ENCODE data around the gene DCLRE1A. TPM values are rescaled to one million over a fixed set of nuclear protein-coding genes. Genes with fewer than 3 reads are reported as not detected.

The DCLRE1A gene
- polyA plus RNA-seq = 1 to 10 TPM; 4.3 to 7.1 (median 4.4) TPM

DNA sequence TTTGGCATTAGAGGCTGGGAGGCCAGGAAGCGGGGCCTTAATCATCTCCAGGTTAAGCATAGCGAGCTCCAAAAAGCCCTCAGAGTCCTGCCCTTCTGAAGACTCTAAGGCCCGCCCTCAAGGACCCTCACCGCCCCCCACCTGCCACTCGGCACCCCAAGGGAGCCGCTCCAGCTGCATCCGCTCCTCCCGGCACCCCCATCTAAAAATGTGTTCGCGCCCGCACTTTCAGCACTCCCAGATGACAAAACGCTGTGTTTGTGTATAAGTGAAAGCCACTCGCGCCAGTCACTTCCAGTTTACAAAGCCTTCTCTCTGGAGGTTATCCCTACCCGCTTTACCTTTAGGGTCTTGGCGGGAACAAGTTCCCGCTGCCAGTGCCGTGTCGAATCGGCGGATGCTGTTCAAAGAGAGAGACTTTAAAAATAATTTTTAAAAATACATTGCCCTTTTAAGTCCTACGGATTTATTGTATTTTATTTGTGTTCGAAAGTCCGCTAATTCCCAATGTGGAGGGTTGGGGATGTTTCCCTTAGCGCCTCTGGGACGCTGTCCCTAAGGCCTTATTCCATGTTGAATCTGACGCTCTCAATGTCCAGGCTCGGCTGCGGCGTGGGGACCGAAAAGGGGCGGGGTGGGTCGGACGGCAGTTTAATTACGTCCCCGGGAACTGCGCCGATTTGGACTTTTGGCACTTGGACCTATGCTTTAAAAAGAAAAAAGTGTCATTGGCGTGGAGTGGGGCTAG lies at the start of gene DCLRE1A, which contains the start of gene NHLRC2:
Gene DCLRE1A (minus strand): TSS at position 70 of the 748 bp plus-strand sequence. CDS start 900 bp downstream, outside the sequence.
Gene NHLRC2 (plus strand): TSS at position 649 of the 748 bp plus-strand sequence. CDS start 212 bp downstream, outside the sequence.
- Mint-ChIP-seq H3K27ac (peak within 1 kb of the TSS; percentile 92 to 99 (median 96)), H3K4me3 (peak within 1 kb of the TSS; percentile 97 to 100 (median 99)), H3K4me1 (peaks cover 45 to 71% of the 10 kb centered on the region in 2 donors), H3K27me3 (ENCODE audit: low read depth in 3 of 3) (peaks cover 5 to 17% (median 5%) of the 10 kb centered on the region in 3 donors), H3K36me3 (peaks cover 2 to 13% (median 4%) of the 10 kb centered on the region in 3 donors), H3K9me3 (no peaks in the 10 kb centered on the region)
- DNase-seq = peak; percentile 59 to 74 (median 69)

- Mint-ChIP-seq H3K4me3 (no peak overlapping the region), H3K4me1 (no peaks in the 10 kb centered on the region), H3K27ac (no peak overlapping the region), H3K9me3 (no peaks in the 10 kb centered on the region), H3K27me3 (ENCODE audit: low read depth in 3 of 3) (peaks cover 0 to 1% (median 0%) of the 10 kb centered on the region in 3 donors), H3K36me3 (peaks cover 37 to 49% (median 47%) of the 10 kb centered on the region in 3 donors)
- no peak for DNase-seq
These were observed 46.2 kb upstream of the DCLRE1A start for GRCh38 chr10:113899952-113900598.

DNA sequence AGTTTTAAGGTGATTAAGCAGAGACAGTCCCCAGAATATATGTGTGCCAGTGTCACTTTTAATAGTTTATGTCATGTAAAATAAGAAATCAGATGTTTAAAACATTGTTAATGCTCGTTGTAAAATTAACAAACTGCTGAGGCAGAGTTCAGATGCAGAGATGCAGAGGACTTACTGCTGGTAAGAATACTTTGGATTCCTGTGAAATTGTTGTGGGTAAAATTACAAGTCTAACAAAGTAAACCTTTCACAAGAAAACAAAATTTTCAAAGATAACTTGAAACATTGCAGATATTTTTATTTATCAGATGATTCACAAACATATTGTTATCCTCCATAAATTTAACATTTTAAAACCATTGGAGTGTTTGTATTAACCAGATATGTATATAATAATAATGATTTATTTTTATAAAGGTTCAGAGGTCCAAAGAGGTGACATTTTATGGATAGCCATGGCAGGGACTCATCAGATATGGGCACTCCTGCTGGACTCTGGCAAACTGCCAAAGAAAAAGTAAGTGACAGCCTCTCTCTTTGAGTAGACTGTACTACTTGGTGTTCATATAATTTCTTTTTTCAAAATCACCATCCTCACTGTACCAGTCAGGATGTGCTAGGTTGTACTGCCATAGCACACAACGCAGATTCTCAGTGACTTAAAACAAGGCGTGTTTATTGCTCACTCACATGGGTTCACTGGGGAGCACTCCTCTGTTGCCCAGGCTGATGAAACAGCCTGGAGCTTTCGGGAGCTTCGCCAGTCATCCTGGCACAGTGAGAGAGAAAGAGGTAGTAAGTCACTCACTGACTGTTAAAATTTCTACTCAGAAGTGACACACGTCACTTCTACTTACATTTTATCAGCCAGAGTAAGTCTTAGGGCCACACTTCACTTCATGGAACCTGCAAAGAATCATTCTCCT lies 44.1 kb upstream of the DCLRE1A start:
- Mint-ChIP-seq H3K4me1 (no peaks in the 10 kb centered on the region), H3K27ac (no peak overlapping the region), H3K9me3 (no peaks in the 10 kb centered on the region), H3K27me3 (ENCODE audit: low read depth in 3 of 3) (peaks cover 0 to 1% (median 0%) of the 10 kb centered on the region in 3 donors), H3K4me3 (no peak overlapping the region), H3K36me3 (peaks cover 21 to 36% (median 30%) of the 10 kb centered on the region in 3 donors)
- no peak for DNase-seq

DNA sequence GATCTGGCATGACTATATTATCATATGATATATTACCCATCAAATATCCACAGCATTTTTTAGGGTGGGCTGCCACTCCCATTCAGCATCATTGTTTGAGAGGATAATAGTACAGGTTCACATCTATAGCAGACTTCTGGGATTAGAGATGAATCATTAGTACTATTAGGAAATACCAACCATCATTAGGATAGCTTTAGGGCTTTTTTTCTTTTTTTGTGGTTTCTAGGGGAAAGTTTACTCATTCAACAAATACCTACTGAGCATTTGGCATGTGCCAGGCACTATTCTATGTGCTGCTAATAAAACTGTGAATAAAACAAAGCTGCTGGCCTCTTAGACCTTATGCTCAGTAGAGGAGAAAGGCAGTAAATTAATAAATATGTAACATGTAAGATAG lies 41.1 kb upstream of the DCLRE1A start:
- no peaks in the 10 kb centered on the region for H3K4me1 Mint-ChIP-seq
- peaks cover 0 to 1% (median 0%) of the 10 kb centered on the region in 3 donors for H3K27me3 Mint-ChIP-seq (ENCODE audit: low read depth in 3 of 3)
- H3K27ac Mint-ChIP-seq = peak overlapping the region in 1 of 6 donors; percentile 4
- H3K36me3 Mint-ChIP-seq = peaks cover 13 to 25% (median 23%) of the 10 kb centered on the region in 3 donors
- DNase-seq = no peak
- no peak overlapping the region for H3K4me3 Mint-ChIP-seq
- no peaks in the 10 kb centered on the region for H3K9me3 Mint-ChIP-seq

GRCh38 chr10:113894581-113894980 lies 40.7 kb upstream of the DCLRE1A start:
- no peaks in the 10 kb centered on the region for H3K9me3 Mint-ChIP-seq
- no peak overlapping the region for H3K27ac Mint-ChIP-seq
- DNase-seq = no peak
- no peaks in the 10 kb centered on the region for H3K4me1 Mint-ChIP-seq
- H3K36me3 Mint-ChIP-seq = peaks cover 16 to 28% (median 26%) of the 10 kb centered on the region in 3 donors
- no peak overlapping the region for H3K4me3 Mint-ChIP-seq
- peaks cover 0 to 1% (median 0%) of the 10 kb centered on the region in 3 donors for H3K27me3 Mint-ChIP-seq (ENCODE audit: low read depth in 3 of 3)

GRCh38 chr10:113893570-113893969 lies 39.7 kb upstream of the DCLRE1A start:
- H3K27me3 Mint-ChIP-seq (ENCODE audit: low read depth in 3 of 3) = peaks cover 0 to 1% (median 0%) of the 10 kb centered on the region in 3 donors
- H3K4me3 Mint-ChIP-seq = no peak overlapping the region
- H3K36me3 Mint-ChIP-seq = peaks cover 14 to 24% (median 22%) of the 10 kb centered on the region in 3 donors
- peak overlapping the region in 2 of 6 donors; percentile 37 to 47 for H3K27ac Mint-ChIP-seq
- no peaks in the 10 kb centered on the region for H3K4me1 Mint-ChIP-seq
- DNase-seq = no peak
- H3K9me3 Mint-ChIP-seq = no peaks in the 10 kb centered on the region

DNA sequence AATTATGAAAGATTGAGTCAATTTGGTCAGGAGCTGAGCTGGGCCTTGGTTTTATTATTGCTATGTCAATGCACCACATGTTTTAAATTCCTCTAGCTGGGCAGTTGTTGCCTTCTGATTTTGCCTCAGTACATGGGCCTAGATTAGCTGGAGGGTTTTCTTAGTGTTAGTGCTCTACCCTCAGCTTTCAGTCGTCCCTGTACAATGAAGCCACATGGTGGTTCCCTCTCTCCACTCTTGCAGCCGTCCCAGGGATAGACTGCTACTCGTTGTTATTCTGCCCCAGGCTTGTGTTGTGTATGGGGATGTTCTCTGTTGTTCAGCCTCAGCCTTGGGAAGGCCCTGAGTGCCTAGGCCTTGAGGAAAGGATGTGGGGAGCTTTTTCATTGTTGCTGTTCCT lies 37.6 kb upstream of the DCLRE1A start:
- H3K27ac Mint-ChIP-seq = peak overlapping the region in 1 of 6 donors; percentile 45
- H3K27me3 Mint-ChIP-seq (ENCODE audit: low read depth in 3 of 3) = peaks cover 0 to 1% (median 0%) of the 10 kb centered on the region in 3 donors
- peaks cover 21 to 30% (median 24%) of the 10 kb centered on the region in 3 donors for H3K36me3 Mint-ChIP-seq
- no peak overlapping the region for H3K4me3 Mint-ChIP-seq
- no peaks in the 10 kb centered on the region for H3K9me3 Mint-ChIP-seq
- H3K4me1 Mint-ChIP-seq = no peaks in the 10 kb centered on the region
- no peak for DNase-seq

GRCh38 chr10:113890769-113891168 lies 36.9 kb upstream of the DCLRE1A start:
- H3K36me3 Mint-ChIP-seq = peaks cover 26 to 37% (median 29%) of the 10 kb centered on the region in 3 donors
- no peaks in the 10 kb centered on the region for H3K9me3 Mint-ChIP-seq
- H3K4me3 Mint-ChIP-seq = no peak overlapping the region
- no peak for DNase-seq
- H3K4me1 Mint-ChIP-seq = no peaks in the 10 kb centered on the region
- no peak overlapping the region for H3K27ac Mint-ChIP-seq
- H3K27me3 Mint-ChIP-seq (ENCODE audit: low read depth in 3 of 3) = peaks cover 0 to 1% (median 0%) of the 10 kb centered on the region in 3 donors

- no peak for DNase-seq
- Mint-ChIP-seq H3K9me3 (no peaks in the 10 kb centered on the region), H3K4me1 (no peaks in the 10 kb centered on the region), H3K36me3 (peaks cover 30 to 38% (median 30%) of the 10 kb centered on the region in 3 donors), H3K27ac (no peak overlapping the region), H3K27me3 (ENCODE audit: low read depth in 3 of 3) (no peaks in the 10 kb centered on the region), H3K4me3 (no peak overlapping the region)
These were observed 36.0 kb upstream of the DCLRE1A start for GRCh38 chr10:113889911-113890310.

- Mint-ChIP-seq H3K27me3 (ENCODE audit: low read depth in 3 of 3) (peaks cover 0 to 2% (median 0%) of the 10 kb centered on the region in 3 donors), H3K36me3 (peaks cover 26 to 48% (median 48%) of the 10 kb centered on the region in 3 donors), H3K9me3 (no peaks in the 10 kb centered on the region), H3K4me1 (peaks cover 22 to 28% of the 10 kb centered on the region in 2 donors), H3K4me3 (peak overlapping the region in 3 of 5 donors; percentile 16 to 26 (median 21)), H3K27ac (peak overlapping the region in 4 of 6 donors; percentile 8 to 76 (median 43))
- peak; percentile 7 to 8 (median 7) for DNase-seq
These were observed 28.4 kb upstream of the DCLRE1A start for GRCh38 chr10:113882240-113882639.

- Mint-ChIP-seq H3K4me3 (no peak overlapping the region), H3K9me3 (no peaks in the 10 kb centered on the region), H3K4me1 (peaks cover 22 to 34% of the 10 kb centered on the region in 2 donors), H3K27me3 (ENCODE audit: low read depth in 3 of 3) (peaks cover 0 to 2% (median 0%) of the 10 kb centered on the region in 3 donors), H3K36me3 (peaks cover 8 to 33% (median 33%) of the 10 kb centered on the region in 3 donors), H3K27ac (no peak overlapping the region)
- DNase-seq = no peak
These were observed 26.4 kb upstream of the DCLRE1A start for GRCh38 chr10:113880236-113880635.

- Mint-ChIP-seq H3K4me1 (peaks cover 22 to 39% of the 10 kb centered on the region in 2 donors), H3K9me3 (no peaks in the 10 kb centered on the region), H3K4me3 (no peak overlapping the region)
These were observed 25.8 kb upstream of the DCLRE1A start for GRCh38 chr10:113879691-113880090.

GRCh38 chr10:113876461-113876860 lies 22.6 kb upstream of the DCLRE1A start:
- no peak overlapping the region for H3K4me3 Mint-ChIP-seq
- peaks cover 0 to 2% (median 0%) of the 10 kb centered on the region in 3 donors for H3K27me3 Mint-ChIP-seq (ENCODE audit: low read depth in 3 of 3)
- DNase-seq = no peak
- H3K9me3 Mint-ChIP-seq = peaks cover 0 to 3% (median 0%) of the 10 kb centered on the region in 6 donors
- peaks cover under 1 to 25% of the 10 kb centered on the region in 2 donors for H3K4me1 Mint-ChIP-seq
- H3K36me3 Mint-ChIP-seq = peaks cover 0 to 22% (median 15%) of the 10 kb centered on the region in 3 donors
- H3K27ac Mint-ChIP-seq = no peak overlapping the region

More at GRCh38 chr10:113879691-113880090, 25.8 kb upstream of the DCLRE1A start:
- peaks cover 0 to 2% (median 0%) of the 10 kb centered on the region in 3 donors for H3K27me3 Mint-ChIP-seq (ENCODE audit: low read depth in 3 of 3)
- DNase-seq = no peak
- no peak overlapping the region for H3K27ac Mint-ChIP-seq
- H3K36me3 Mint-ChIP-seq = peaks cover 5 to 31% (median 30%) of the 10 kb centered on the region in 3 donors

Data from immature natural killer cell (primary cell).